Neural cell (in vitro differentiated cells): ENCODE measurements around the gene MGAT4A.

ENCODE experiments used
- TAF1 ChIP-seq: IDR thresholded peaks from 2 replicates; pipeline ENCODE4 v1.6.1; 2012; ENCODE audit warnings: low read depth
- TF ChIP-seq, protein P1 (sequence below): fragments of 450-650 bp; IDR thresholded peaks from 2 replicates; pipeline ENCODE4 v1.5.1; 2014; ENCODE audit warnings: antibody characterized with exemption, mild to moderate bottlenecking, moderate library complexity; ENCODE audit not compliant: poor library complexity, severe bottlenecking

- TF ChIP-seq, protein P1, sequence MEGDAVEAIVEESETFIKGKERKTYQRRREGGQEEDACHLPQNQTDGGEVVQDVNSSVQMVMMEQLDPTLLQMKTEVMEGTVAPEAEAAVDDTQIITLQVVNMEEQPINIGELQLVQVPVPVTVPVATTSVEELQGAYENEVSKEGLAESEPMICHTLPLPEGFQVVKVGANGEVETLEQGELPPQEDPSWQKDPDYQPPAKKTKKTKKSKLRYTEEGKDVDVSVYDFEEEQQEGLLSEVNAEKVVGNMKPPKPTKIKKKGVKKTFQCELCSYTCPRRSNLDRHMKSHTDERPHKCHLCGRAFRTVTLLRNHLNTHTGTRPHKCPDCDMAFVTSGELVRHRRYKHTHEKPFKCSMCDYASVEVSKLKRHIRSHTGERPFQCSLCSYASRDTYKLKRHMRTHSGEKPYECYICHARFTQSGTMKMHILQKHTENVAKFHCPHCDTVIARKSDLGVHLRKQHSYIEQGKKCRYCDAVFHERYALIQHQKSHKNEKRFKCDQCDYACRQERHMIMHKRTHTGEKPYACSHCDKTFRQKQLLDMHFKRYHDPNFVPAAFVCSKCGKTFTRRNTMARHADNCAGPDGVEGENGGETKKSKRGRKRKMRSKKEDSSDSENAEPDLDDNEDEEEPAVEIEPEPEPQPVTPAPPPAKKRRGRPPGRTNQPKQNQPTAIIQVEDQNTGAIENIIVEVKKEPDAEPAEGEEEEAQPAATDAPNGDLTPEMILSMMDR: no peak
- TF ChIP-seq TAF1: no peak
Observed at GRCh38 chr2:98665677-98666076, 65.3 kb downstream of the MGAT4A start.
